ENCODE results near the gene CCDC6. TPM values are rescaled to one million over a fixed set of nuclear protein-coding genes. Genes with fewer than 3 reads are reported as not detected.

The CCDC6 gene
- polyA plus RNA-seq, 2 of the 4 experiments (the other 2 are of a cell fraction), result 21.4 to 43.5 TPM

DNA sequence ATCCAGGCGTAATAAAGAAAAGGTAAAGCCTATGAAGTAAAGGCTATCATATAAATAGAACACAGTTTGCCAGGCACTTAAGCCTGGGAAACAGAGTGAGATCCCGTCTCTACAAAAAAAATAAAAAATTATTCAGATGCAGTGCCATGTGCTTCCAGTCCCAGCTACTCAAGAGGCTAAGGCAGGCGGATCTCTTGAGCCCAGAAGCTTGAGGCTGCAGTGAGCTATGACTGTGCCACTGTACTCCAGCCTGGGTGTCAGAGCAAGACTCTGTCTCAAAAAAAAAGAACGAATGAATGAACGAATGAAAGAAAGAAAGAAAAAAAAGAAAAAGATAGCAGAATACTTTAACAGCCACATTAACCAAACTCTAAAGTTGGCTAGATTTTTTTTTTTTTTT is 85.9 kb downstream of the CCDC6 start:
- Histone ChIP-seq H3K27ac (no peak overlapping the region), H3K4me3 (no peak overlapping the region), H3K4me2 (no peak overlapping the region), H3K4me1 (no peaks in the 10 kb centered on the region), H3K9me3 (peaks cover 6% of the 10 kb centered on the region; the same call in 2 of the 3 replicates)
- POLR2A ChIA-PET, result no interaction called here
- no peak for ATAC-seq
- 92% methylated on average over 5 of the region's 5 CpGs for WGBS (ENCODE audit: missing lambda C conversion rate)
- no peak for DNase-seq (ENCODE audit: low read depth in 1 of 2, low spot score in 1 of 2)
- FAIRE-seq, result no peak
- TF ChIP-seq POLR2A (IDR thresholded peaks at IDR 0.05; ENCODE audit: low read length) (no peak), FOSB (CRISPR knock-in tag; IDR thresholded peaks at IDR 0.05) (no peak), EHMT2 (IDR thresholded peaks at IDR 0.05; ENCODE audit: low read depth) (no peak), FOSL2 (IDR thresholded peaks at IDR 0.05) (no peak), FOSL2 (CRISPR knock-in tag; IDR thresholded peaks at IDR 0.05) (no peak), MAZ (IDR thresholded peaks at IDR 0.05; ENCODE audit: borderline replicate concordance, low read depth, low read length) (no peak)
- TF ChIP-seq, protein P1, sequence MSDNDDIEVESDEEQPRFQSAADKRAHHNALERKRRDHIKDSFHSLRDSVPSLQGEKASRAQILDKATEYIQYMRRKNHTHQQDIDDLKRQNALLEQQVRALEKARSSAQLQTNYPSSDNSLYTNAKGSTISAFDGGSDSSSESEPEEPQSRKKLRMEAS (IDR thresholded peaks at IDR 0.05), result no peak
- TF ChIP-seq, protein P2, sequence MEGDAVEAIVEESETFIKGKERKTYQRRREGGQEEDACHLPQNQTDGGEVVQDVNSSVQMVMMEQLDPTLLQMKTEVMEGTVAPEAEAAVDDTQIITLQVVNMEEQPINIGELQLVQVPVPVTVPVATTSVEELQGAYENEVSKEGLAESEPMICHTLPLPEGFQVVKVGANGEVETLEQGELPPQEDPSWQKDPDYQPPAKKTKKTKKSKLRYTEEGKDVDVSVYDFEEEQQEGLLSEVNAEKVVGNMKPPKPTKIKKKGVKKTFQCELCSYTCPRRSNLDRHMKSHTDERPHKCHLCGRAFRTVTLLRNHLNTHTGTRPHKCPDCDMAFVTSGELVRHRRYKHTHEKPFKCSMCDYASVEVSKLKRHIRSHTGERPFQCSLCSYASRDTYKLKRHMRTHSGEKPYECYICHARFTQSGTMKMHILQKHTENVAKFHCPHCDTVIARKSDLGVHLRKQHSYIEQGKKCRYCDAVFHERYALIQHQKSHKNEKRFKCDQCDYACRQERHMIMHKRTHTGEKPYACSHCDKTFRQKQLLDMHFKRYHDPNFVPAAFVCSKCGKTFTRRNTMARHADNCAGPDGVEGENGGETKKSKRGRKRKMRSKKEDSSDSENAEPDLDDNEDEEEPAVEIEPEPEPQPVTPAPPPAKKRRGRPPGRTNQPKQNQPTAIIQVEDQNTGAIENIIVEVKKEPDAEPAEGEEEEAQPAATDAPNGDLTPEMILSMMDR (IDR thresholded peaks at IDR 0.05), result no peak
- TF ChIP-seq, protein P3, sequence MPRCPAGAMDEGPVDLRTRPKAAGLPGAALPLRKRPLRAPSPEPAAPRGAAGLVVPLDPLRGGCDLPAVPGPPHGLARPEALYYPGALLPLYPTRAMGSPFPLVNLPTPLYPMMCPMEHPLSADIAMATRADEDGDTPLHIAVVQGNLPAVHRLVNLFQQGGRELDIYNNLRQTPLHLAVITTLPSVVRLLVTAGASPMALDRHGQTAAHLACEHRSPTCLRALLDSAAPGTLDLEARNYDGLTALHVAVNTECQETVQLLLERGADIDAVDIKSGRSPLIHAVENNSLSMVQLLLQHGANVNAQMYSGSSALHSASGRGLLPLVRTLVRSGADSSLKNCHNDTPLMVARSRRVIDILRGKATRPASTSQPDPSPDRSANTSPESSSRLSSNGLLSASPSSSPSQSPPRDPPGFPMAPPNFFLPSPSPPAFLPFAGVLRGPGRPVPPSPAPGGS (IDR thresholded peaks at IDR 0.05), result no peak
- TF ChIP-seq, protein P4, sequence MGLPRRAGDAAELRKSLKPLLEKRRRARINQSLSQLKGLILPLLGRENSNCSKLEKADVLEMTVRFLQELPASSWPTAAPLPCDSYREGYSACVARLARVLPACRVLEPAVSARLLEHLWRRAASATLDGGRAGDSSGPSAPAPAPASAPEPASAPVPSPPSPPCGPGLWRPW (IDR thresholded peaks at IDR 0.05), result no peak
- CTCF ChIA-PET, result interaction anchor here (0.7 to 3.5 kb wide), 4 partner anchors 10 to 27 kb away, joined by 3 to 18 read pairs (median 6); no protein-coding TSS in a partner anchor

DNA sequence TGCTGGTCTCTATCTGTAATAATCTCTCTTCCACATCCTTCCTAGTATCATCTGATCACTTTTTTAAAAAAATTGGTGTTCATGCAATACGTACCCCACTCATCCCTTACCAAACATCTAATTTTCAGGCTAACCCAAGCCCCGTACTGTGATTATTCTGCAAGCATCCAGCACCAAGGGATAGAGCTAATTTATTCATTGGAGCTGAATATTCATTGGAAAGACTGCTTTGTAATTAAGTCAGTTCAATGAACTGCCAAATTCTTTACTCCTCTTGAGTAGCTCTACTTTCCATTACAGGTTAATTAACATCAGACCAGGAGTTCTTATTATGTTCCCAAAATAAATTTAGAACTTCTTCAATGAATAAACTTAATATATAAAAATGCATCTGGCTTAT is 86.7 kb downstream of the CCDC6 start:
- no peak overlapping the region for H3K27ac ChIP-seq
- DNase-seq (ENCODE audit: low read depth in 1 of 2, low spot score in 1 of 2) (no peak), FAIRE-seq (no peak), ATAC-seq (no peak)
- peaks cover 6% of the 10 kb centered on the region; the same call in 2 of the 3 replicates for H3K9me3 ChIP-seq
- 98% methylated on average over 2 of the region's 2 CpGs for WGBS (ENCODE audit: missing lambda C conversion rate)
- H3K4me2 ChIP-seq, result no peak overlapping the region
- ChIA-PET POLR2A (no interaction called here), CTCF (interaction anchor here (3.5 kb wide), 1 partner anchor 12 kb away, joined by 18 read pairs; no protein-coding TSS in a partner anchor)
- H3K4me1 ChIP-seq, result no peaks in the 10 kb centered on the region
- TF ChIP-seq HOXB5 (CRISPR knock-in tag; IDR thresholded peaks at IDR 0.05), result no peak
- TF ChIP-seq, protein P2 (IDR thresholded peaks at IDR 0.05), result no peak
- TF ChIP-seq NR3C1 (IDR thresholded peaks at IDR 0.05), result no peak
- no peak for TF ChIP-seq POLR2AphosphoS2 (conservative IDR thresholded peaks at IDR 0.05; ENCODE audit: low read length)
- TF ChIP-seq, protein P5, sequence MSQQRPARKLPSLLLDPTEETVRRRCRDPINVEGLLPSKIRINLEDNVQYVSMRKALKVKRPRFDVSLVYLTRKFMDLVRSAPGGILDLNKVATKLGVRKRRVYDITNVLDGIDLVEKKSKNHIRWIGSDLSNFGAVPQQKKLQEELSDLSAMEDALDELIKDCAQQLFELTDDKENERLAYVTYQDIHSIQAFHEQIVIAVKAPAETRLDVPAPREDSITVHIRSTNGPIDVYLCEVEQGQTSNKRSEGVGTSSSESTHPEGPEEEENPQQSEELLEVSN (IDR thresholded peaks at IDR 0.05; ENCODE audit: borderline replicate concordance, low read depth), result no peak
- TF ChIP-seq KDM5A (IDR thresholded peaks at IDR 0.05), result no peak
- TF ChIP-seq HOXB13 (CRISPR knock-in tag; IDR thresholded peaks at IDR 0.05; ENCODE audit: low read depth), result no peak
- no peak for TF ChIP-seq TP53 (CRISPR knock-in tag; IDR thresholded peaks at IDR 0.05)
- TF ChIP-seq, protein P1 (IDR thresholded peaks at IDR 0.05), result no peak
- no peak for TF ChIP-seq MAFK (IDR thresholded peaks at IDR 0.05; ENCODE audit: partially characterized antibody)
- no peak for TF ChIP-seq BHLHE40 (IDR thresholded peaks at IDR 0.05; ENCODE audit: low read depth, low read length)
- no peak for TF ChIP-seq SREBF2 (IDR thresholded peaks at IDR 0.05)
- no peak for TF ChIP-seq TFCP2L1 (CRISPR knock-in tag; IDR thresholded peaks at IDR 0.05)
- no peak for TF ChIP-seq EHMT2 (IDR thresholded peaks at IDR 0.05; ENCODE audit: low read depth)
- TF ChIP-seq, protein P6, sequence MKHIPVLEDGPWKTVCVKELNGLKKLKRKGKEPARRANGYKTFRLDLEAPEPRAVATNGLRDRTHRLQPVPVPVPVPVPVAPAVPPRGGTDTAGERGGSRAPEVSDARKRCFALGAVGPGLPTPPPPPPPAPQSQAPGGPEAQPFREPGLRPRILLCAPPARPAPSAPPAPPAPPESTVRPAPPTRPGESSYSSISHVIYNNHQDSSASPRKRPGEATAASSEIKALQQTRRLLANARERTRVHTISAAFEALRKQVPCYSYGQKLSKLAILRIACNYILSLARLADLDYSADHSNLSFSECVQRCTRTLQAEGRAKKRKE (CRISPR knock-in tag; IDR thresholded peaks at IDR 0.05; ENCODE audit: low read depth), result no peak
- no peak for TF ChIP-seq GATA3 (IDR thresholded peaks at IDR 0.05; ENCODE audit: borderline replicate concordance)
- no peak for TF ChIP-seq EP300 (IDR thresholded peaks at IDR 0.05)
- no peak for TF ChIP-seq POLR2A (IDR thresholded peaks at IDR 0.05; ENCODE audit: low read length)
- H3K4me3 ChIP-seq, result no peak overlapping the region

Measured in A549 (cell line).